Measurements from ENCODE around the gene CIAO2A. TPM values are rescaled to one million over a fixed set of nuclear protein-coding genes. Genes with fewer than 3 reads are reported as not detected.
A peak's percentile ranks its signal among the peaks of the same experiment; 100 is the strongest.
"Not testable (repeated sequence)": the region's sequence is repeated elsewhere in the genome, so short reads cannot be mapped to it uniquely, and the experiment has no call there.

Gene CIAO2A
- total and polyA plus RNA-seq, 12 donors = 36.4 to 118 (median 58.9) TPM

GRCh38 chr15:64112073-64112772 lies 18.6 kb upstream of the CIAO2A start:
- DNase-seq = no peak
- peaks cover 0 to 62% (median 47%) of the 10 kb centered on the region in 9 donors for H3K4me1 ChIP-seq
- no peak for TF ChIP-seq CTCF (IDR thresholded peaks at IDR 0.05)
- H3K4me3 ChIP-seq = no peak overlapping the region
- peak overlapping the region in 2 of 10 donors; percentile 22 to 52 for H3K27ac ChIP-seq
- ATAC-seq = peak in 5 of 8 donors; percentile 30 to 51 (median 43)
- H3K9me3 ChIP-seq = no peaks in the 10 kb centered on the region
- H3K27me3 ChIP-seq = no peaks in the 10 kb centered on the region
- WGBS, 2 donors = 68 to 69% methylated on average over 4 of the region's 4 CpGs
- intact Hi-C loops (cut with DNase I) = no loop called here
- peaks cover 0 to 50% (median 36%) of the 10 kb centered on the region in 9 donors for H3K36me3 ChIP-seq

DNA sequence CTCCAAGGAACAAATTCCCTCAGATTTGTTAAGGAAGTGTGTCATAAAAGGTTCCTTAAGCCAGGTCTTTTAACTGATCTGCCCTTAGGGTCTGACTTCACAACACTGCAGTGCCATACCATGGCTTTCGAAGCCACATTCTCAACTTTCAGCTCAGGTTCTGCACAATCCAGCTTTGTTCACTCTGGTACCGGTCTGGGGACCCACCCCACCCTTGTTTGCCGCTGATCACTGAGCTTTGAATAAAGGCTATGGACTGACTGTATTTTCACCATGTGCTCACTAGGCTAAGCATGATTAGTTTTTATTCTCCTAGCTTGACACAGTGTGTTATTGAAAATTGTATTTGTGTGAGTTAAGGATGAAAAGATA lies 18.0 kb upstream of the CIAO2A start:
- Histone ChIP-seq H3K9me3 (no peaks in the 10 kb centered on the region), H3K27ac (peak overlapping the region in 1 of 10 donors; percentile 22), H3K4me1 (peaks cover 0 to 68% (median 52%) of the 10 kb centered on the region in 9 donors)

DNA sequence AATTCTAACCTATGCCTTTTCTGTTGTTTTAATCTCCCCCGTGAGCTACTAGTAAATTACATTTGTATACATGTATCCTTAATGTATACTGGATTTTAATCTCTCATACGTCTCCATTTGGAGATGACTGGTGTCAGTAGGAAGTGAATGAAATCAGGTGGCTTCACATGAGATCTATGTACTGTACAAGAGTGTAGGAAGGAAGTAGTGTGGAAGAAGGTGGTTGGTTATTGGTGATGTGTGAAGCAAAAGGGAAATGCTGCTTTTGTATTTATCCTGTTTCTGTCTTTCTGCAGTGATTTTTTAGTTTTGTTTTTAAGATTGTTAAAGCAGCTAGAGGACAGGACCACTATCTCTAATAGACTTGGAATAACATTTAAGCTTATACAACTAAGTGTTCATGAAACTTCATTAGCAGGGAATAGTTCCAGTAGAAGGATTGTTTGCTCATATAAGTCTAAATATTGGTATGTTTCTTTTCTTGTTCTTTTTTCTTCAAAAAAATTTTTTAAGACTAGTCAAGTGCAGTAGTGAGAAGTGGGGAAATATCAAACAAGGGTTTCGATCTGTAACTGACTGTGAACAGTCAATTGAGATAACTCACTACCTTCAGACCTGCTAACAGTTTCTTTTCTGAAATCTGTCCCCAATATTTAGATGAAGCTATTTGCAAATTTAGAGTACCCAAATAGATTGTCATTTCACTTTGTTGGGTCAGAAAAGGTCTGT lies 17.5 kb upstream of the CIAO2A start:
- Histone ChIP-seq H3K27me3 (no peaks in the 10 kb centered on the region), H3K4me3 (no peak overlapping the region), H3K9me3 (no peaks in the 10 kb centered on the region), H3K27ac (peak overlapping the region in 2 of 10 donors; percentile 3 to 22), H3K4me1 (peaks cover 0 to 74% (median 52%) of the 10 kb centered on the region in 9 donors), H3K36me3 (peaks cover 0 to 39% (median 32%) of the 10 kb centered on the region in 9 donors)
- ATAC-seq (no peak), DNase-seq (no peak)
- no peak for TF ChIP-seq CTCF (IDR thresholded peaks at IDR 0.05)
- WGBS, 2 donors = 76 to 80% methylated on average over 3 of the region's 3 CpGs
- intact Hi-C loops (cut with DNase I) = no loop called here

More for the DNA sequence above, 18.0 kb upstream of the CIAO2A start:
- intact Hi-C loops (cut with DNase I) = no loop called here
- no peak for DNase-seq
- ATAC-seq = peak in 2 of 8 donors; percentile 19 to 20
- no peak for TF ChIP-seq CTCF (IDR thresholded peaks at IDR 0.05)
- H3K4me3 ChIP-seq = no peak overlapping the region
- 93% methylated on average over 3 of the region's 3 CpGs for WGBS, 2 donors
- H3K27me3 ChIP-seq = no peaks in the 10 kb centered on the region
- peaks cover 0 to 44% (median 36%) of the 10 kb centered on the region in 9 donors for H3K36me3 ChIP-seq

GRCh38 chr15:64110108-64110701 lies 16.6 kb upstream of the CIAO2A start:
- H3K9me3 ChIP-seq; DNase-seq; intact Hi-C loops (cut with DNase I); H3K27me3 ChIP-seq; H3K4me3 ChIP-seq: not testable (repeated sequence)
- Histone ChIP-seq H3K36me3 (peaks cover 0 to 30% (median 23%) of the 10 kb centered on the region in 9 donors), H3K27ac (peak overlapping the region in 3 of 10 donors; percentile 3 to 39 (median 4)), H3K4me1 (peaks cover 0 to 83% (median 61%) of the 10 kb centered on the region in 9 donors)
- 80% methylated on average over 4 of the region's 4 CpGs for WGBS, 2 donors
- ATAC-seq = peak in 6 of 8 donors; percentile 9 to 59 (median 42)

Data from heart right ventricle (tissue), 16 donors.